CD14-positive monocyte (primary cell): ENCODE data around the gene SNX1. TPM values are rescaled to one million over a fixed set of nuclear protein-coding genes. Genes with fewer than 3 reads are reported as not detected.

Source experiments
- DNase-seq, 3 donors: peaks; one replicate each; pipeline ENCODE4 v3.0.0-alpha.2; 2011 to 2022
- H2AFZ ChIP-seq: 2 replicates; pipeline ENCODE4 v1.6.0; 2012; ENCODE audit warnings: mild to moderate bottlenecking, low read depth, low read length, inconsistent platforms; ENCODE audit not compliant: insufficient read depth, poor library complexity, severe bottlenecking
- H3K27ac ChIP-seq, 2 donors: 1 replicate in 1 of 2; 2 replicates in 1 of 2; pipeline ENCODE4 v1.5.1; 2012 to 2013; ENCODE audit warnings: low read length in 2 of 2, control low read depth in 1 of 2, inconsistent platforms in 1 of 2, low read depth in 1 of 2, mild to moderate bottlenecking in 1 of 2
- H3K27me3 ChIP-seq, 2 donors: one replicate each; pipeline versions ENCODE4 v1.6.0 to v1.6.1; 2011 to 2013; ENCODE audit warnings: low read length in 2 of 2; ENCODE audit not compliant: control insufficient read depth in 2 of 2, insufficient read depth in 2 of 2
- H3K36me3 ChIP-seq, 2 donors: replicated peaks in 1 of 2; 1 replicate in 1 of 2; 2 replicates in 1 of 2; pipeline versions ENCODE4 v1.5.1 to v1.6.1; 2012 to 2013; ENCODE audit warnings: low read length in 2 of 2, control low read depth in 1 of 2, inconsistent platforms in 1 of 2, mild to moderate bottlenecking in 1 of 2; ENCODE audit not compliant: insufficient read depth in 2 of 2, control insufficient read depth in 1 of 2
- H3K4me1 ChIP-seq, 2 donors: 1 replicate in 1 of 2; 2 replicates in 1 of 2; pipeline versions ENCODE4 v1.5.1 to v1.6.1; 2012 to 2013; ENCODE audit warnings: low read length in 2 of 2, control low read depth in 1 of 2, inconsistent platforms in 1 of 2, mild to moderate bottlenecking in 1 of 2, moderate library complexity in 1 of 2; ENCODE audit not compliant: insufficient read depth in 2 of 2, control insufficient read depth in 1 of 2
- H3K4me2 ChIP-seq: replicated peaks from 2 replicates; pipeline ENCODE3; 2012; ENCODE audit warnings: low read length, moderate library complexity, mild to moderate bottlenecking; ENCODE audit not compliant: poor library complexity, severe bottlenecking; ENCODE audit errors: extremely low read depth
- H3K4me3 ChIP-seq, 3 experiments: fragments of 200-600 bp in 1 of 3; sonication (generic) in 1 of 3; replicated peaks in 1 of 3; 1 replicate in 2 of 3; 2 replicates in 1 of 3; pipeline ENCODE4 v1.5.1; 2011 to 2013; ENCODE audit warnings: low read length in 3 of 3, mild to moderate bottlenecking in 3 of 3, control low read depth in 2 of 3, low read depth in 2 of 3, inconsistent platforms in 1 of 3, moderate library complexity in 1 of 3
- H3K79me2 ChIP-seq: 2 replicates; pipeline ENCODE4 v1.6.0; 2012; ENCODE audit warnings: mild to moderate bottlenecking, control low read depth, inconsistent platforms, low read length, moderate library complexity; ENCODE audit not compliant: insufficient read depth
- H3K9ac ChIP-seq: 2 replicates; pipeline ENCODE4 v1.6.0; 2017; ENCODE audit warnings: low read length, mild to moderate bottlenecking; ENCODE audit not compliant: insufficient read depth, poor library complexity, severe bottlenecking
- H3K9me3 ChIP-seq, 2 donors: replicated peaks in 1 of 2; 1 replicate in 1 of 2; 2 replicates in 1 of 2; pipeline versions ENCODE4 v1.5.1 to v1.6.1; 2012 to 2013; ENCODE audit warnings: low read length in 2 of 2, control low read depth in 1 of 2; ENCODE audit not compliant: control insufficient read depth in 1 of 2, insufficient read depth in 1 of 2
- H4K20me1 ChIP-seq: 2 replicates; pipeline ENCODE4 v1.6.0; 2012; ENCODE audit warnings: mild to moderate bottlenecking, low read length, control low read depth, moderate library complexity; ENCODE audit not compliant: insufficient read depth
- H3K27ac Mint-ChIP-seq, 7 donors: one replicate each; pipeline ENCODE4 v1.8.0; 2020; ENCODE audit warnings: mild to moderate bottlenecking in 7 of 7, mixed read lengths in 7 of 7, moderate library complexity in 6 of 7, inconsistent platforms in 2 of 7
- H3K27me3 Mint-ChIP-seq, 3 donors: one replicate each; pipeline ENCODE4 v1.8.0; 2021 to 2022; ENCODE audit warnings: low read depth in 3 of 3, mild to moderate bottlenecking in 3 of 3, mixed read lengths in 3 of 3, moderate library complexity in 3 of 3, inconsistent platforms in 1 of 3
- H3K36me3 Mint-ChIP-seq, 2 donors: one replicate each; pipeline ENCODE4 v1.8.0; 2020; ENCODE audit warnings: mixed read lengths in 2 of 2, inconsistent platforms in 1 of 2, mild to moderate bottlenecking in 1 of 2
- H3K4me1 Mint-ChIP-seq: one replicate; pipeline ENCODE4 v1.8.0; 2020; ENCODE audit warnings: mild to moderate bottlenecking, mixed read lengths
- H3K4me3 Mint-ChIP-seq, 2 donors: one replicate each; pipeline ENCODE4 v1.8.0; 2020; ENCODE audit warnings: mild to moderate bottlenecking in 2 of 2, mixed read lengths in 2 of 2, moderate library complexity in 1 of 2
- H3K9me3 Mint-ChIP-seq, 7 donors: one replicate each; pipeline ENCODE4 v1.8.0; 2020 to 2022; ENCODE audit warnings: mixed read lengths in 7 of 7, mild to moderate bottlenecking in 6 of 7, moderate library complexity in 6 of 7, inconsistent platforms in 2 of 7
- CTCF ChIP-seq: fragments of 200-600 bp; IDR thresholded peaks from one replicate; pipeline ENCODE4 v1.8.0; 2022; ENCODE audit warnings: antibody characterized with exemption, mild to moderate bottlenecking
- WGBS: methylation state at CpG from one replicate; pipeline ENCODE4 v1.1.5; 2013; ENCODE audit warnings: missing lambda C conversion rate; ENCODE audit not compliant: insufficient coverage; 5-methylcytosine and 5-hydroxymethylcytosine counted together
- intact Hi-C, 2 donors: fragments of 100-400 bp; cut with micrococcal nuclease; formaldehyde crosslinking; loops; one replicate each; pipeline versions ENCODE4 v1.15.0 to v1.15.1; 2023
- polyA plus RNA-seq, 3 donors: library from polyadenylated mRNA; depleted of rRNA in 1 of 3; unstranded in 2 of 3; stranded (reverse) in 1 of 3; fragments of 300-500 nt in 2 of 3; fragments of >200 nt in 1 of 3; fragmentation: Illumina TruSeq in 2 of 3; gene quantifications; 1 replicate in 2 of 3; 2 replicates in 1 of 3; pipeline ENCODE4 v1.2.3, GENCODE V29; 2012 to 2021

The SNX1 gene
- polyA plus RNA-seq, 3 donors: 104 to 115 (median 115) TPM

GRCh38 chr15:64127521-64128270 is 31.9 kb downstream of the SNX1 start:
- Histone ChIP-seq H3K4me2 (no peak overlapping the region), H3K36me3 (peaks cover 94 to 98% of the 10 kb centered on the region in 2 donors), H4K20me1 (peaks cover 44% of the 10 kb centered on the region), H3K9ac (no peak overlapping the region), H2AFZ (no peak overlapping the region), H3K27ac (no peak overlapping the region), H3K9me3 (no peaks in the 10 kb centered on the region), H3K27me3 (no peaks in the 10 kb centered on the region), H3K4me1 (no peaks in the 10 kb centered on the region), H3K4me3 (no peak overlapping the region), H3K79me2 (no peaks in the 10 kb centered on the region)
- Mint-ChIP-seq H3K4me3 (no peak overlapping the region), H3K27ac (peak overlapping the region in 2 of 7 donors; percentile 1 to 67), H3K4me1 (no peaks in the 10 kb centered on the region), H3K27me3 (peaks cover 0 to under 1% (median 0%) of the 10 kb centered on the region in 3 donors), H3K9me3 (no peaks in the 10 kb centered on the region), H3K36me3 (peaks cover 89 to 99% of the 10 kb centered on the region in 2 donors)
- no peak for DNase-seq
- WGBS: 100% methylated on average over 2 of the region's 6 CpGs
- intact Hi-C loops: no loop called here
- no peak for TF ChIP-seq CTCF

GRCh38 chr15:64130159-64130558 is 34.4 kb downstream of the SNX1 start:
- no peak overlapping the region for H3K4me2 ChIP-seq
- Mint-ChIP-seq H3K9me3 (no peaks in the 10 kb centered on the region), H3K27me3 (peaks cover 0 to 2% (median 0%) of the 10 kb centered on the region in 3 donors)

More at GRCh38 chr15:64130159-64130558, 34.4 kb downstream of the SNX1 start:
- no peak overlapping the region for H3K4me3 ChIP-seq
- intact Hi-C loops: no loop called here
- H3K79me2 ChIP-seq: no peaks in the 10 kb centered on the region
- H3K27ac Mint-ChIP-seq: no peak overlapping the region
- peaks cover 51% of the 10 kb centered on the region for H4K20me1 ChIP-seq
- no peak for DNase-seq
- no peaks in the 10 kb centered on the region for H3K4me1 ChIP-seq
- 100% methylated on average over 1 of the region's 3 CpGs for WGBS
- peaks cover 93 to 100% of the 10 kb centered on the region in 2 donors for H3K36me3 ChIP-seq
- no peak overlapping the region for H3K9ac ChIP-seq
- H3K36me3 Mint-ChIP-seq: peaks cover 91 to 99% of the 10 kb centered on the region in 2 donors
- TF ChIP-seq CTCF: no peak
- H3K27me3 ChIP-seq: no peaks in the 10 kb centered on the region
- H3K4me3 Mint-ChIP-seq: no peak overlapping the region
- no peaks in the 10 kb centered on the region for H3K4me1 Mint-ChIP-seq
- no peak overlapping the region for H2AFZ ChIP-seq
- peak overlapping the region in 1 of 2 donors; percentile 14 for H3K27ac ChIP-seq
- no peaks in the 10 kb centered on the region for H3K9me3 ChIP-seq
